ENCODE results near the gene BRMS1. TPM values are rescaled to one million over a fixed set of nuclear protein-coding genes. Genes with fewer than 3 reads are reported as not detected.
"Not testable (repeated sequence)": the region's sequence is repeated elsewhere in the genome, so short reads cannot be mapped to it uniquely, and the experiment has no call there.

BRMS1 gene
- total RNA-seq, 1 donor from 2014 or later = 18.7 TPM

GRCh38 chr11:66314186-66314501 is 30.8 kb downstream of the BRMS1 start:
- no peak for DNase-seq (ENCODE audit: low spot score)
- ATAC-seq = no peak
- intact Hi-C loops (cut with DNase I) = no loop called here

- intact Hi-C loops (cut with DNase I) = no loop called here
- ATAC-seq (no peak), DNase-seq (ENCODE audit: low spot score) (no peak)
Observed at GRCh38 chr11:66313321-66314185, 31.4 kb downstream of the BRMS1 start.

DNA sequence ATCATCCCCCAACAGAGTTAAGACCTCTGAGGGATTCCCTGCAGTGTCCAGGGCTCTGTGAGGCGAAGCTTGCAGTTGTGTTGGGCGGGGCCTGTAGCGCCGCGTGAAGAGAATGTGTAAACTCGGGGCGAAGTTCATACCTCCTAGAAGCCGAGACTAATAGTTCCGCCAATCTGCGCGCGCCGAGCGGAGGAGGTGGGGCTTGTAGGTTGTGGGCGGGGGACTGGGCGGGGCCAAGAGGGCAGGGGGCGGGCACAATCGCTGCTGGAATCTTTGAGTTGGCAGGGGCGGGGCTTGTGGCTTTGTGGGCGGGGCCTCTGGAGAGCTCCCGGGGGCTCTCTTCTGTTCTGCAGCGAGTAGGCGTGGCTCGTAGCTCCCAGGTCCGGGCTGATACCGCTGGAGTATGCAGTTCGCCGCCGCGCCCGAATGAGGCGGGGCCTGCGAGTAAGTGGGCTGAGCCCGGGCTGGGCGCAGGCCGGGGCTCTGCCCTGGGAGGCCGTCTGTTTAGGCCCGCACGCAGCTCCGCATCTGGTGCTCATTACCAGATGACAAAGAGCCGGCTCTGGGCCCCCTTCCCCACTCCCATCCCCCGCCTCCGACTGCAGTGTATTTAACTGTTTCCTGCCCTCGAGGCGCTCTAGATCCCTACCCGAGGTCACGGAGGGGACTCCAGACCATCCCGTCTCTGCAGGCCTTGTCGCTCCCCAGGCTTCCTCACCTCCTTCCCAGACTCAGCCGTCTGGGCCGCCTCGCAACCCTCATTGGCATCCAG is 32.2 kb downstream of the BRMS1 start:
- ATAC-seq (peak; percentile 90), DNase-seq (ENCODE audit: low spot score) (peak; percentile 100)
- intact Hi-C loops (cut with DNase I) = no loop called here

DNA sequence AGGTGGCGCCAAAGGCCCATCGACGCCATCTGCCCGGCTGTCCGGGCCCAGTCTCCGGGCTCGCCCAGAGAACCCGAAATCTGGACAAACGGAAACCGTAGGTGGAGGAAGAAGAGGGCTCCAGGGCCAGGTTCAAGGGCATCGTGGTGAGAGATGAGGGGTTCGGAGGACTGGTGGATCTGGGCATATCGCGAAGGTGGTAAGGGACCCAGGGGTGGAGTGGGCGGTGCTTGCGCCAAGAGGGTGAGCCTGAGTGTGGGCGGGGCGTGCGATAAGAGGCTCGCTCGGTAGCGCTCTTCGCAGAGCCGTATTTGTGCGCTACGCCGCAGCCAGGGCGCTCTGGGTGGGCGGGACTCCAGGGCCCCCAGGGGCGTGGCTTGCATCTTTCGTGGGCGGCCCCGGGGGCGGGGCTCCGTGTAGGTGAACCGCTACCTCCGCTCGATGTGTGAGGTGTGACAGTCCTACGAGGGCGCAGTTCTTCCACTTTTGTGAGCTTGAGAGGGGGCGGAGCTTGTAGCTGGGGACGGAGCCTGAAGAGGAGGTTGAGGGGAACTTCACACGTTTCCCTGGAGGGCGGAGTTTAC is 32.8 kb downstream of the BRMS1 start:
- DNase-seq (ENCODE audit: low spot score) (peak; percentile 95), ATAC-seq (peak; percentile 85)
- intact Hi-C loops (cut with DNase I) = no loop called here

GRCh38 chr11:66311470-66311964 is 33.4 kb downstream of the BRMS1 start:
- intact Hi-C loops (cut with DNase I) = no loop called here
- no peak for DNase-seq (ENCODE audit: low spot score)

DNA sequence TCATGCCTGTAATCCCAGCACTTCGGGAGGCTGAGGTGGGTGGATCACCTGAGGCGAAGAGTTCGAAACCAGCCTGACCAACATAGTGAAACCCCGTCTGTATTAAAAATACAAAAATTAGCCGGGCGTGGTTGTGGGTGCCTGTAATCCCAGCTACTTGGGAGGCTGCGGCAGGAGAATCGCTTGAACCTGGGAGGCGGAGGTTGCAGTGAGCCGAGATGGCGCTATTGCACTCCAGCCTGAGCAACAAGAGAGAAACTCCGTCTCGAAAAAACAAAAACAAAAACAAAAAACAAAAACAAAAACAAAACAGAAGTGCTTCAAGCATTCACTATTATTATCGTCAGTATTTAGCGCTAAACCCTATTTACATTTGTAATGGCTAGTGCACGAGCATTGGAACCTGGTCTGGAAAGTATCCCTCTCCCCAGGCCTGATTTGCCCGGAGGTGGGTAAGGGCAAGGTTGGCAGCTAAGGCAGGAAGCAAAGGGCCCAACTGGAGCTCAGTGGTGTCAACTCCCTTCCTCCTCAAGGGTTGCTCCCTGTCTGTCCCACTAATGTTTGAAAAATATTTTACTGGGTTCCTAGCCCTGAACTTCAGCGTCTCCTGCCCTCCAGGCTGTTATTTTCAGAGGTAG is 34.0 kb downstream of the BRMS1 start:
- intact Hi-C loops (cut with DNase I); DNase-seq (ENCODE audit: low spot score): not testable (repeated sequence)

More at GRCh38 chr11:66311470-66311964, 33.4 kb downstream of the BRMS1 start:
- ATAC-seq = no peak

DNA sequence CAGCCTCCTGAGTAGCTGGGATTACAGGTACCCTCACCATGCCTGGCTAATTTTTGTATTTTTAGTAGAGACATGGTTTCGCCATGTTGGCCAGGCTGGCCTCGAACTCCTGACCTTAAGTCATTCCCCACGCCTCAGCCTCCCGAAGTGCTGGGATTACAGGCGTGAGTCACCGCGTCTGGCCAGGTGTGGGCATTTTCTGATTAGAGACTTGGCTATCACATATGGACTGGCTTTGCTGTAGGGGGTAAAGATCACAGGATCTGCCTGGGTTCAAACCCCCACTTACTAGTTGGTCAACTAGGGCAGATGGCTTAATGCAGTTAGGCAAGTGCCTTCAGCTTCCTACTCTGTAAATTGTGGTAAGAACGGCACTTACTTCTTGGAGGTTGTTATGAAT is 34.6 kb downstream of the BRMS1 start:
- intact Hi-C loops (cut with DNase I) = no loop called here
- ATAC-seq (no peak), DNase-seq (ENCODE audit: low spot score) (no peak)

More for the DNA sequence above, 34.0 kb downstream of the BRMS1 start:
- ATAC-seq = not testable (repeated sequence)

DNA sequence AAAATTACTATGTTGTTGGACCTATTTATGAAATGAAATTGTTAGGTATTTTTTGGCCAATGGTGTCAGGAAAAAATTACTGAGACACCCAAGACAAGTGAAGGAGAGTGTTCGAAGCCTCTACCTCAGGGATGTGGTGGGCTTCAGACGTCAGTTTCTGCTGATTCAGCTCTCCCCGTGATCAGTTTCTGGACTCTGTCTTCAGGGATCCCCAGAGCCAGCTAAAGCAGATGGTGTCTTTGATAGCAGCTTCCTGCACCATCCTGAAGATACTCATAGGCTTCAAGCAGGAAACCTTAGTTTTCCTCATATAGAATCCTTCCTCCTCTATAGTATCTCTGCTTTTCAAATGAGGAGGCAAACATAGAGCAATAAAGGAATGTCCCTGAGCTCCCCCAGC is 35.4 kb downstream of the BRMS1 start:
- ATAC-seq (no peak), DNase-seq (ENCODE audit: low spot score) (no peak)
- intact Hi-C loops (cut with DNase I) = no loop called here

DNA sequence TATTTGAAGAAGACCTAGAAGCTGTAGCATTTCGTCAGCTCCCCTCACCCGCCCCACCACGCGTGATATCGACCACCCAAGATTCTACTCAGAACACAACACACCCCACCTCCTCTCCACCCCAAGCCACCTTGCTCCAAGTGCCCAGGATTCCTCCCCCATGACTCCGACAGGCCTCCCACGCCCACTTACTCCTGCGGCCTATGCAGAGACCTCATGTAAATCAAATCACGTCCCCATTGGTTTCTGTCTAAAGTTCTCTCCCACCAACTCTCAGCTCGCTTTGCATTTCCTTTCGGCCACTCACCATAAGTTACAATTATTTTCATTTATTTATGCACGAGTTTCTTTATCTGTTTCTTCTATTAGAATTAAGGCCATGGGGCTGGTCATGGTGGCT is 42.2 kb downstream of the BRMS1 start:
- intact Hi-C loops (cut with DNase I) = no loop called here
- no peak for ATAC-seq
- no peak for DNase-seq (ENCODE audit: low spot score)

DNA sequence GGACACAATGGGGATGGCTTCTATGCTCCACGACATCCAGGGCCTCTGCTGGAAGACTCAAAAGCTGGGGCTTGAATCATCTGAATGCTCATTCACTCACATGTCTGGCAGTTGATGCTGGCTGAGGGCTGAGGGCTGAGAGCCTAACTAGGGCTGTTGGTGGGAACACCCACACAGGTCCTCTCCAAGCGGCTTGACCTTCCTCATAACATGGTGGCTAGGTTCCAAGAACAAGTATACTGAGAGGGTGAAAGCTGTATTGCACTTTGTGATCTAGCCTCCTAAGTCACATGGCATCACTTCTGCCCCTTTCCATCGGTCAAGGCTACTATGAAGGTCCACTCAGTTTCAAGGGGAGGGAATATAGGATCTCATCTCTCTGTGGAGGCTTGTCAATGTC is 45.7 kb downstream of the BRMS1 start:
- intact Hi-C loops (cut with DNase I) = no loop called here
- no peak for ATAC-seq
- DNase-seq (ENCODE audit: low spot score) = no peak

GRCh38 chr11:66297610-66298009 is 47.3 kb downstream of the BRMS1 start:
- intact Hi-C loops (cut with DNase I) = no loop called here
- ATAC-seq = no peak

GRCh38 chr11:66294626-66295620 is 50.0 kb downstream of the BRMS1 start:
- ATAC-seq = no peak
- intact Hi-C loops (cut with DNase I) = no loop called here
- no peak for DNase-seq (ENCODE audit: low spot score)

More at GRCh38 chr11:66297610-66298009, 47.3 kb downstream of the BRMS1 start:
- DNase-seq (ENCODE audit: low spot score) = no peak

DNA sequence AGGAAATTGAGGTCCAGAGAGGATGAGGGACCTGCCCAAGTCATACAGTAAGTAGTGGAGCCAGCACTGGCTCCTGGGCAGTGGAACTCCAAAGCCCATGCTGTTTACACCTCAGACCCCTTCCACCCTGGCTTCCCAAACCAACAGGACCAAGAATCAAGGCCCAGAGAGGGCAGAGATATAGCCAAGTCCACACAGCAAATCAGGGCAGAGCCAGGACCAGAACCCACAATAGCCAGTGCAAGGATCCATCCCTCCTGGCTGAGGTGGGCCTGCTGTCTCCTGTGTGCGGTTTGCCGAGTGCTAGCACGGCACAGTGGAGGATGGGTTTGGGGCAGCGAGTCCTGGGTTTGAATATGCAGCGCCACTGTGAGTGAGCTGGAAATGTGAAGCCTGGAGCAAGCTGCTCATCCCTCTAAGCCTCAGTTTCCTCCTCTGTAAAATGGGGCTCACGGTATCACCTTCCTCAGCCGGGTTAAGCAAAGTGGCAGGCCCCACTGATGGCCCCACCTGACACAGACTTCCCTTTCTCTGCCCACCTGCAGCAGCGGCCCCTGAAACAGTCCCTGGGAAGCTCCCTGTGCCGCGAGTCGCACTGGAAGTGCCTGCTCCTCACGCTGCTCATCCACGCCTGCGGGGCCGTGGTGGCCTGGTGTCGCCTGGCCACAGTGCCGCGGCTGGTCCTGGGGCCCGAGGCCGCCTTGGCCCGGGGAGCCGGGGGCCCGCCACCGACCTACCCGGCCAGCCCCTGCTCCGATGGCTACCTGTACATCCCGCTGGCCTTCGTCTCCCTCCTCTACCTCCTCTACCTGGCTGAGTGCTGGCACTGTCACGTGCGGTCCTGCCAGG is 50.9 kb downstream of the BRMS1 start:
- ATAC-seq = no peak
- no peak for DNase-seq (ENCODE audit: low spot score)
- intact Hi-C loops (cut with DNase I) = no loop called here

DNA sequence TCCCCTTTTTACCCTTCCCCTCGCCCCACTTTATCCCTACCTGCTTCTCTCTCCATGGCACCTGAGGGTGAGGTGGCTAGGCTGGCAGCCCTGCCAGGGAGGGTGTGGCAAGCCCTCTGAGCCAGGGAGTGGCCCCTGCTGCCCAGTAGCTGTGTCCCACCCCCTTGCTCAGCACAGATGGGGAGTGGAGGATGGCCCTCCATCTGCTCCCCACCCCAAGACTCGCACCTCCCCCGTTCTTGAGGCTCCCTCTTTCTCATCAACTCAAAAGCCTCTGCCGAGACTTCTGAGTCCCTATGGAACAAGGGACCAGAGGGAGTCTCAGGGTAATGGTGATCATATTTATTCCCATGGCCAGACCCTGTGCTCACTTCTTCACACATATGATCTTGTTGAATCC is 51.6 kb downstream of the BRMS1 start:
- no peak for DNase-seq (ENCODE audit: low spot score)
- intact Hi-C loops (cut with DNase I) = no loop called here
- ATAC-seq = no peak

DNA sequence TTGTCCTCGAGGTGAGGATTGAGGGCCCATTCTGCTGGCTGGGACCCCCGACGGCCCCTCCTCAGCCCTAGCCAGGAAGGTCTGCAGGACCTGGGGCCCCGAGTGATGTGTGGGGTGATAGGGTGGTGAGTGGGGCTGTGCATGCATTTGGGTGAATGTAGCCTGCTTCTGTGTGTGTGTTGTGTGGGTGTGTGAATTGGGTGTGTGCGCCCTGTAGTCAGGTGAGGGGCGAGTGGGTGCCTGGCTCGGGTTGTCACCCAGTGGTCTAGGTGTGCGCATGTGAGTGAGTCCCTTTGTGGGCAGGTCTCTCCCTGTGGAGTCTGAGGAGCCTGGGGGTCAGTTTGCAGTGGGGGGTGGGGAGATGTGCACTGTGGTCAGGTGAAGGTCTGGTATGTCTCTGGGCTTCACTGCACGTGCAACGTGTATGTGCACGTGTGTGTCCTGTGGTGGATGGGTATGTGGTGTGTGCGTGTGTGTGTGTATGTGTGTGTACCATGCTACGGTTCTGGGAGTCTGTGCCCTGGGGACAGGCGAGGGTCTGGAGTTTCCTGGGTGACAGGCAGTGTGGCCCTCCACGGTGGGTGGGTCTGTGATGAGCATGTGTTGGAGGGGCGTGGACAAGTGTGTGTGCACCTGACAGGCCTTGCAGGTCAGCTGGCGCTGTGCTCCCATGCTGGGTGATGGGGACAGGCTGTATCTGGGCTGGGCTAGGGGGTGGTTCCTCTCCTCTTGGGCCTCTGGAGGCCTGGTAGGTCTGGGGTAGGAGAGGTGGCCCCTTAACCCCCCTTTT is 52.2 kb downstream of the BRMS1 start:
- DNase-seq (ENCODE audit: low spot score) (no peak), ATAC-seq (no peak)
- intact Hi-C loops (cut with DNase I) = no loop called here

DNA sequence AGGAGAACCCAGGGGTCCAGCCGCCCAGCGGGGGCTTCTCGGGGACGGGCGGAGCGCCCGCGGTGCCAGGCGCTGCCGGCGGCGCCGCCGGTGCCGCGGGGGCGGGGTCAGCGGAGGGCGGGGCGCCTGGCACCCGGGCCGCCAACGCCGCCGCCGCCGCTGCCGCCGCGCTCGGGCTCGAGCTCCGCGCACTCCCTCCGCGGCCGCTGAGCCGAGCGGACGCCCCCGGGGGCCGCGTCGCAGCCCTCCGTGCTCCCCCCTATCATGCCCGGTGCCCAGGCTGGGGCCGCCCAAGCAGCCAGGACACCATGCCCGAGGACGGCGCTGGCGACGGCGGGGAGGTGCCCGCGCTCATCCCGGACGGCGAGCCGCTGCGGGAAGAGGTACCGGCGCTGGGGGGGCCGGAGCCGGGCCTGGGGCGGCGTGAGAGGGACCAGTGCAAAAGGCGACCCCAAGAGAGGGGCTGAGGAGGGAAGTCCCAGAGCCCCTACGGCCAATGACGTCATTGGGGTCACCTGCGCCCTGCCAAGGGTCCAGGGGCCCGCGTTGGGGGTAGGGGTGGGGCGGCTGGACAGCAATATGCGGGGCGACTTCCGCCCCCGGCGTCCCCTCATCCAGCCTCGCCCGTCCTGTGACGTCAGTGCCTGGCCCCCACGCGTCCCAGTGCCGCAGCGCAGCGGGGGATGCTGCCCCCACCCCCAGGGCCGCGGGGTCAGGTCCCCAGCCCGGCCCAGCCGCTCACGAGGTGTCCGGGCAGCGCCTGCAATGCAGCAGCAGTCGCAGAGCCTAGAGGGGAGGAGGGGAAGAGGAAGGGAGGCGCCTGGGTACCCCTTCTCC is 53.0 kb downstream of the BRMS1 start, which contains the start of gene TMEM151A:
Gene TMEM151A (plus strand): TSS at position 189 of the 837 bp plus-strand sequence. CDS start 120 bp downstream, at position 309.
- no peak for ATAC-seq
- no peak for DNase-seq (ENCODE audit: low spot score)
- intact Hi-C loops (cut with DNase I) = no loop called here

Data from sciatic nerve (tissue), 2 donors.